A673 (cell line): Measurements from ENCODE around the gene DYNLT2.

Experiments
- CTCF ChIP-seq: fragments of 300-800, 200-600 bp; sonication (generic); conservative IDR thresholded peaks from 2 replicates; pipeline ENCODE4 v1.5.1; 2017; ENCODE audit warnings: low read depth, mild to moderate bottlenecking, antibody characterized with exemption, low read length, moderate library complexity, mixed read lengths
- EZH2 ChIP-seq: fragments of 200-600 bp; sonication (generic); IDR thresholded peaks from 2 replicates; pipeline ENCODE4 v1.6.1; 2017; ENCODE audit warnings: borderline replicate concordance, low read depth, mild to moderate bottlenecking, mixed read lengths, antibody characterized with exemption, low read length; ENCODE audit not compliant: poor library complexity, severe bottlenecking

GRCh38 chr6:169788809-169789145, 37.4 kb upstream of the DYNLT2 start:
- TF ChIP-seq CTCF (no peak), EZH2 (no peak)
